HepG2 (cell line): ENCODE results near the gene ANKRD40. TPM values are rescaled to one million over a fixed set of nuclear protein-coding genes. Genes with fewer than 3 reads are reported as not detected.
A peak's percentile ranks its signal among the peaks of the same experiment; 100 is the strongest.

Experiments
- ATAC-seq: fragments of 200-7000 bp; cut with Tn5 transposase; 3 replicates; pipeline ENCODE4 v1.9.1; 2020; ENCODE audit warnings: mild to moderate bottlenecking, moderate library complexity
- BruUV-seq: library from RNA; stranded (reverse); fragments of 400-500 nt; replicated peaks from 2 replicates; lab custom pipeline; 2021; lab: Mats Ljungman, UMichigan
- CTCF ChIA-PET: fragments of 300-600 bp; formaldehyde crosslinking; extraction: SDS; loops from one replicate; lab custom pipeline; 2021; ENCODE audit warnings: low total read pairs, inconsistent platforms, low intra/inter-chr PET ratio; lab: Yijun Ruan, JAX
- POLR2A ChIA-PET: fragments of 350-600 bp; sonication (Branson Sonifier 250); formaldehyde crosslinking; loops from one replicate; lab custom pipeline; 2020; ENCODE audit warnings: antibody characterized with exemption, inconsistent platforms; lab: Yijun Ruan, JAX
- DNase-seq: peaks from one replicate; pipeline ENCODE4 v3.0.0-alpha.2; 2015; ENCODE audit warnings: low spot score
- FAIRE-seq: peaks from 3 replicates; lab custom pipeline; 2011; peaks lifted over from hg19 to GRCh38; lab: Jason Lieb, UNC
- H2AFZ ChIP-seq: one replicate; pipeline ENCODE4 v1.6.1; 2011; ENCODE audit warnings: low read length, inconsistent platforms
- H3K27ac ChIP-seq: fragments of 300-600 bp; 3 replicates; pipeline ENCODE4 v1.8.0; 2011; ENCODE audit warnings: mixed run types, mild to moderate bottlenecking, mixed read lengths, low read length, inconsistent platforms; ENCODE audit not compliant: insufficient read depth; ENCODE audit errors: extremely low read length
- H3K27me3 ChIP-seq, 2 experiments: fragments of 200-600 bp in 1 of 2; 2 replicates in 1 of 2; 3 replicates in 1 of 2; pipeline versions ENCODE4 v1.6.0 to v1.8.0; 2011; ENCODE audit warnings: low read length in 2 of 2, mild to moderate bottlenecking in 2 of 2, moderate library complexity in 2 of 2, inconsistent platforms in 1 of 2; ENCODE audit not compliant: insufficient read depth in 2 of 2, control insufficient read depth in 1 of 2
- H3K36me3 ChIP-seq, 2 experiments: fragments of 200-600 bp in 1 of 2; replicated peaks in 1 of 2; 2 replicates in 1 of 2; 3 replicates in 1 of 2; pipeline versions ENCODE4 v1.5.1 to v1.8.0; 2011; ENCODE audit warnings: low read length in 2 of 2, inconsistent platforms in 1 of 2; ENCODE audit not compliant: insufficient read depth in 2 of 2, control insufficient read depth in 1 of 2
- H3K4me1 ChIP-seq: 2 replicates; pipeline ENCODE4 v1.5.1; 2012; ENCODE audit warnings: low read length, inconsistent platforms; ENCODE audit not compliant: insufficient read depth
- H3K4me2 ChIP-seq: 2 replicates; pipeline ENCODE4 v1.6.0; 2011; ENCODE audit warnings: low read depth, low read length, inconsistent platforms
- H3K4me3 ChIP-seq, 3 experiments: fragments of 200-600 bp in 1 of 3; sonication (generic), shearing (Covaris generic) in 1 of 3; replicated peaks in 1 of 3; 2 replicates each; pipeline ENCODE4 v1.5.1; 2011 to 2016; ENCODE audit warnings: low read length in 3 of 3, inconsistent platforms in 2 of 3, low read depth in 2 of 3, mild to moderate bottlenecking in 2 of 3, control low read depth in 1 of 3, mixed read lengths in 1 of 3; ENCODE audit not compliant: insufficient read depth in 1 of 3
- H3K79me2 ChIP-seq: one replicate; pipeline ENCODE4 v1.6.1; 2011; ENCODE audit warnings: low read length, inconsistent platforms; ENCODE audit not compliant: insufficient read depth
- H3K9ac ChIP-seq: 2 replicates; pipeline ENCODE4 v1.6.0; 2011; ENCODE audit warnings: mild to moderate bottlenecking, low read depth, low read length, inconsistent platforms; ENCODE audit not compliant: insufficient read depth
- H3K9me3 ChIP-seq: 2 replicates; pipeline ENCODE4 v1.5.1; 2012; ENCODE audit warnings: mild to moderate bottlenecking, low read length
- H4K20me1 ChIP-seq: 2 replicates; pipeline ENCODE4 v1.6.0; 2011; ENCODE audit warnings: inconsistent platforms, mild to moderate bottlenecking, low read length, moderate library complexity; ENCODE audit not compliant: insufficient read depth
- ARNTL ChIP-seq: sonication (generic); formaldehyde crosslinking; IDR thresholded peaks from 2 replicates; pipeline ENCODE4 v1.4.0; 2020; ENCODE audit warnings: mild to moderate bottlenecking, missing genetic modification reagents
- CSRNP1 ChIP-seq: sonication (generic); formaldehyde crosslinking; IDR thresholded peaks from 2 replicates; pipeline ENCODE4 v1.8.1; 2023; ENCODE audit warnings: mild to moderate bottlenecking, missing genetic modification reagents
- EZH2 ChIP-seq: conservative IDR thresholded peaks from 2 replicates; pipeline ENCODE4 v1.6.1; 2012; ENCODE audit warnings: mild to moderate bottlenecking, low read depth, low read length, moderate library complexity
- FOSL1 ChIP-seq: sonication (generic); formaldehyde crosslinking; IDR thresholded peaks from 2 replicates; pipeline ENCODE4 v1.9.0; 2021; ENCODE audit warnings: missing genetic modification reagents, borderline replicate concordance
- HES4 ChIP-seq: sonication (generic); formaldehyde crosslinking; IDR thresholded peaks from 2 replicates; pipeline ENCODE4 v1.9.0; 2021; ENCODE audit warnings: mild to moderate bottlenecking, missing genetic modification reagents, borderline replicate concordance
- HINFP ChIP-seq: sonication (generic); formaldehyde crosslinking; IDR thresholded peaks from 2 replicates; pipeline ENCODE4 v1.4.0; 2020; ENCODE audit warnings: low read depth, mild to moderate bottlenecking, missing genetic modification reagents
- HNF4A ChIP-seq: sonication (generic); formaldehyde crosslinking; IDR thresholded peaks from 2 replicates; pipeline ENCODE4 v1.4.0; 2020; ENCODE audit warnings: missing genetic modification reagents
- MAFG ChIP-seq: sonication (generic); formaldehyde crosslinking; IDR thresholded peaks from 2 replicates; pipeline ENCODE4 v1.5.1; 2020; ENCODE audit warnings: mild to moderate bottlenecking, missing genetic modification reagents
- NR2C2 ChIP-seq: sonication (generic); formaldehyde crosslinking; IDR thresholded peaks from 2 replicates; pipeline ENCODE4 v1.4.0; 2020; ENCODE audit warnings: missing genetic modification reagents, mild to moderate bottlenecking, moderate library complexity, borderline replicate concordance
- NR2F6 ChIP-seq, 2 experiments: IDR thresholded peaks; 2 replicates each; pipeline ENCODE4 v1.6.1; 2016; ENCODE audit warnings: antibody characterized with exemption in 1 of 2, mild to moderate bottlenecking in 1 of 2
- ZNF264 ChIP-seq: sonication (generic); formaldehyde crosslinking; IDR thresholded peaks from 2 replicates; pipeline ENCODE4 v1.4.0; 2020; ENCODE audit warnings: missing genetic modification reagents
- ZNF446 ChIP-seq: sonication (generic); formaldehyde crosslinking; IDR thresholded peaks from 2 replicates; pipeline ENCODE4 v1.5.0; 2020; ENCODE audit warnings: mild to moderate bottlenecking, missing genetic modification reagents
- ZNF550 ChIP-seq: sonication (generic); formaldehyde crosslinking; IDR thresholded peaks from 2 replicates; pipeline ENCODE4 v1.4.0; 2020; ENCODE audit warnings: mild to moderate bottlenecking, missing genetic modification reagents, borderline replicate concordance
- ZNF605 ChIP-seq: sonication (generic); formaldehyde crosslinking; IDR thresholded peaks from 2 replicates; pipeline ENCODE4 v1.8.0; 2022; ENCODE audit warnings: mild to moderate bottlenecking, missing genetic modification reagents
- WGBS: methylation state at CpG from one replicate; pipeline ENCODE4 v1.1.6; 2017; ENCODE audit warnings: low lambda C conversion rate; 5-methylcytosine and 5-hydroxymethylcytosine counted together
- in situ Hi-C: cut with HindIII; loops from 2 replicates; pipeline ENCODE4 v1.10.0; 2017; ENCODE audit warnings: low pct_unique_long_range_greater_than_20kb; ENCODE audit not compliant: extremely low pct_ligation_motif_present
- intact Hi-C: fragments of 100-400 bp; cut with micrococcal nuclease; formaldehyde crosslinking; loops from one replicate; pipeline ENCODE4 v1.10.0; 2022; ENCODE audit not compliant: unreplicated experiment
- polyA plus RNA-seq, 8 experiments: library from polyadenylated mRNA; depleted of rRNA in 3 of 8; stranded (reverse) in 7 of 8; unstranded in 1 of 8; fragments of >200 nt; fragmentation: Illumina TruSeq in 4 of 8; extraction: Trizol in 4 of 8; gene quantifications; 2 replicates each; pipeline versions ENCODE4 v1.2.1 to v1.2.3, GENCODE V29; 2011 to 2016; ENCODE audit warnings: low read depth in 4 of 8, missing spikeins in 1 of 8, mixed read lengths in 1 of 8; ENCODE audit not compliant: insufficient read depth in 1 of 8
- total RNA-seq, 5 experiments: library from RNA; depleted of rRNA; stranded (reverse); fragments of >200 nt; fragmentation: Illumina TruSeq; extraction: Trizol; gene quantifications; 2 replicates each; pipeline ENCODE4 v1.2.3, GENCODE V29; 2016; ENCODE audit warnings: low read depth in 1 of 5
- TF ChIP-seq, protein P1 (sequence below): IDR thresholded peaks from 2 replicates; pipeline ENCODE4 v1.6.1; 2016

ANKRD40 gene
- total and polyA plus RNA-seq, 2 of the 13 experiments (the other 11 are each of a cell fraction or from before 2014, with no cell fraction given): 35.0 to 46.4 TPM

GRCh38 chr17:50657627-50658026, 50.1 kb downstream of the ANKRD40 start:
- H3K9me3 ChIP-seq: peaks cover 5% of the 10 kb centered on the region
- ATAC-seq: no peak
- H3K4me1 ChIP-seq: peaks cover 55% of the 10 kb centered on the region
- 99% methylated on average over 6 of the region's 7 CpGs for WGBS
- H3K9ac ChIP-seq: no peak overlapping the region; the same call in 1 of the 2 replicates
- intact Hi-C loops: no loop called here
- H4K20me1 ChIP-seq: no peaks in the 10 kb centered on the region
- in situ Hi-C loops: no loop called here
- no peaks in the 10 kb centered on the region for H3K27me3 ChIP-seq
- no peaks in the 10 kb centered on the region for H3K79me2 ChIP-seq
- no TSS peak for BruUV-seq
- TF ChIP-seq HES4 (CRISPR knock-in tag): 0 out of 2 replicates have a peak, but pooled peaks have one; percentile 49
- TF ChIP-seq ARNTL (CRISPR knock-in tag): no peak
- TF ChIP-seq, all 625 proteins: peak for 1
- FAIRE-seq (no peak), DNase-seq (no peak)
- H3K4me3 ChIP-seq: no peak overlapping the region
- CTCF ChIA-PET: no interaction called here
- no peak overlapping the region for H2AFZ ChIP-seq
- POLR2A ChIA-PET: interaction anchor here (1.6 kb wide), 1 partner anchor 30 kb away, joined by 5 read pairs; no protein-coding TSS in a partner anchor
- H3K27ac ChIP-seq: no peak overlapping the region
- no peak overlapping the region for H3K4me2 ChIP-seq
- no peaks in the 10 kb centered on the region for H3K36me3 ChIP-seq

- DNase-seq (no peak), ATAC-seq (peak; percentile 18), FAIRE-seq (no peak)
- no peaks in the 10 kb centered on the region for H3K27me3 ChIP-seq
- intact Hi-C loops: no loop called here
- H2AFZ ChIP-seq: no peak overlapping the region
- H3K79me2 ChIP-seq: no peaks in the 10 kb centered on the region
- 72% methylated on average over 7 of the region's 7 CpGs for WGBS
- H3K27ac ChIP-seq: no peak overlapping the region
- H3K4me1 ChIP-seq: peaks cover 49% of the 10 kb centered on the region
- ChIA-PET POLR2A (interaction anchor here (1.6 kb wide), 1 partner anchor 29 kb away, joined by 5 read pairs; no protein-coding TSS in a partner anchor), CTCF (no interaction called here)
- no peaks in the 10 kb centered on the region for H3K36me3 ChIP-seq
- peaks cover 9% of the 10 kb centered on the region for H3K9me3 ChIP-seq
- H3K4me2 ChIP-seq: no peak overlapping the region
- in situ Hi-C loops: no loop called here
- no peak overlapping the region for H3K4me3 ChIP-seq
- no peak overlapping the region for H3K9ac ChIP-seq
- H4K20me1 ChIP-seq: no peaks in the 10 kb centered on the region
- no TSS peak for BruUV-seq
- TF ChIP-seq NR2C2 (CRISPR knock-in tag): 0 out of 2 replicates have a peak, but pooled peaks have one; percentile 20
- TF ChIP-seq ZNF446 (CRISPR knock-in tag): no peak
- TF ChIP-seq MAFG (CRISPR knock-in tag): no peak
- TF ChIP-seq EZH2: no peak
- TF ChIP-seq FOSL1 (CRISPR knock-in tag): no peak
- no peak for TF ChIP-seq ZNF550
- peak; percentile 42; the same call in 1 of the 2 replicates for TF ChIP-seq CSRNP1
- TF ChIP-seq ZNF605 (CRISPR knock-in tag): no peak
- 0 out of 2 replicates have a peak, but pooled peaks have one; percentile 45 for TF ChIP-seq HINFP (CRISPR knock-in tag)
- TF ChIP-seq NR2F6 (IDR thresholded peaks at IDR 0.05): peak; percentile 44; the same call in 1 of the 2 replicates
- 0 out of 2 replicates have a peak, but pooled peaks have one; percentile 23 for TF ChIP-seq NR2F6 (CRISPR knock-in tag; IDR thresholded peaks at IDR 0.05)
- TF ChIP-seq, protein P1, sequence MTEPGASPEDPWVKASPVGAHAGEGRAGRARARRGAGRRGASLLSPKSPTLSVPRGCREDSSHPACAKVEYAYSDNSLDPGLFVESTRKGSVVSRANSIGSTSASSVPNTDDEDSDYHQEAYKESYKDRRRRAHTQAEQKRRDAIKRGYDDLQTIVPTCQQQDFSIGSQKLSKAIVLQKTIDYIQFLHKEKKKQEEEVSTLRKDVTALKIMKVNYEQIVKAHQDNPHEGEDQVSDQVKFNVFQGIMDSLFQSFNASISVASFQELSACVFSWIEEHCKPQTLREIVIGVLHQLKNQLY: no peak
- no peak for TF ChIP-seq ZNF264 (CRISPR knock-in tag)
- peak; percentile 69 for TF ChIP-seq HNF4A (CRISPR knock-in tag)
Measured at GRCh38 chr17:50657054-50657453, 50.7 kb downstream of the ANKRD40 start.
